HepG2 (cell line): ENCODE data around the gene LMNA. TPM values are rescaled to one million over a fixed set of nuclear protein-coding genes. Genes with fewer than 3 reads are reported as not detected.
A peak's percentile ranks its signal among the peaks of the same experiment; 100 is the strongest.

Experiments used
- ELF4 ChIP-seq: sonication (generic); formaldehyde crosslinking; IDR thresholded peaks from 2 replicates; pipeline ENCODE4 v1.5.0; 2020; ENCODE audit warnings: missing genetic modification reagents, mild to moderate bottlenecking, moderate library complexity, borderline replicate concordance
- FOXK1 ChIP-seq: sonication (generic); formaldehyde crosslinking; IDR thresholded peaks from 2 replicates; pipeline ENCODE4 v1.4.0; 2020; ENCODE audit warnings: low read depth, missing genetic modification reagents, borderline replicate concordance
- GTF3A ChIP-seq: sonication (generic); formaldehyde crosslinking; conservative IDR thresholded peaks from 2 replicates; pipeline ENCODE4 v1.4.0; 2020; ENCODE audit warnings: mild to moderate bottlenecking, missing genetic modification reagents
- HNF4G ChIP-seq, 2 experiments: sonication (generic) in 1 of 2; formaldehyde crosslinking in 1 of 2; IDR thresholded peaks; 2 replicates each; pipeline versions ENCODE4 v1.4.0 to v1.6.1; 2011 to 2020; ENCODE audit warnings: borderline replicate concordance in 2 of 2, low read depth in 2 of 2, mild to moderate bottlenecking in 2 of 2, low read length in 1 of 2, missing genetic modification reagents in 1 of 2, moderate library complexity in 1 of 2
- HOXA9 ChIP-seq: sonication (generic); formaldehyde crosslinking; IDR thresholded peaks from 2 replicates; pipeline ENCODE4 v1.8.1; 2022; ENCODE audit warnings: missing genetic modification reagents, mild to moderate bottlenecking, moderate library complexity, borderline replicate concordance
- NFYC ChIP-seq: IDR thresholded peaks from 2 replicates; pipeline ENCODE4 v1.6.1; 2016; ENCODE audit warnings: missing genetic modification reagents, missing compliant biosample characterization
- PITX1 ChIP-seq: sonication (generic); formaldehyde crosslinking; IDR thresholded peaks from 2 replicates; pipeline ENCODE4 v1.5.1; 2020; ENCODE audit warnings: mild to moderate bottlenecking, missing genetic modification reagents
- POLR2AphosphoS2 ChIP-seq: IDR thresholded peaks from 2 replicates; pipeline ENCODE4 v1.6.1; 2011; ENCODE audit warnings: low read depth, low read length, improper control_type of control experiment
- ZNF225 ChIP-seq: sonication (generic); formaldehyde crosslinking; IDR thresholded peaks from 2 replicates; pipeline ENCODE4 v1.4.0; 2020; ENCODE audit warnings: mild to moderate bottlenecking, missing genetic modification reagents
- ZNF317 ChIP-seq: sonication (generic); formaldehyde crosslinking; IDR thresholded peaks from 2 replicates; pipeline ENCODE4 v1.5.0; 2020; ENCODE audit warnings: mild to moderate bottlenecking, missing genetic modification reagents
- ZNF550 ChIP-seq: sonication (generic); formaldehyde crosslinking; IDR thresholded peaks from 2 replicates; pipeline ENCODE4 v1.4.0; 2020; ENCODE audit warnings: mild to moderate bottlenecking, missing genetic modification reagents, borderline replicate concordance
- ZNF598 ChIP-seq: sonication (generic); formaldehyde crosslinking; IDR thresholded peaks from 2 replicates; pipeline ENCODE4 v1.5.1; 2020; ENCODE audit warnings: mild to moderate bottlenecking, missing genetic modification reagents, borderline replicate concordance
- ZNF746 ChIP-seq: sonication (generic); formaldehyde crosslinking; IDR thresholded peaks from 2 replicates; pipeline ENCODE4 v1.8.0; 2022; ENCODE audit warnings: mild to moderate bottlenecking, missing genetic modification reagents
- polyA plus RNA-seq, 8 experiments: library from polyadenylated mRNA; depleted of rRNA in 3 of 8; stranded (reverse) in 7 of 8; unstranded in 1 of 8; fragments of >200 nt; fragmentation: Illumina TruSeq in 4 of 8; extraction: Trizol in 4 of 8; gene quantifications; 2 replicates each; pipeline versions ENCODE4 v1.2.1 to v1.2.3, GENCODE V29; 2011 to 2016; ENCODE audit warnings: low read depth in 4 of 8, missing spikeins in 1 of 8, mixed read lengths in 1 of 8; ENCODE audit not compliant: insufficient read depth in 1 of 8
- total RNA-seq, 5 experiments: library from RNA; depleted of rRNA; stranded (reverse); fragments of >200 nt; fragmentation: Illumina TruSeq; extraction: Trizol; gene quantifications; 2 replicates each; pipeline ENCODE4 v1.2.3, GENCODE V29; 2016; ENCODE audit warnings: low read depth in 1 of 5
- TF ChIP-seq, protein P1 (sequence below): sonication (generic); formaldehyde crosslinking; IDR thresholded peaks from 2 replicates; pipeline ENCODE4 v1.4.0; 2020; ENCODE audit warnings: missing genetic modification reagents
- TF ChIP-seq, protein P2 (sequence below): IDR thresholded peaks from 2 replicates; pipeline ENCODE4 v1.6.1; 2016; ENCODE audit warnings: missing biosample characterization, missing genetic modification reagents, low read depth
- TF ChIP-seq, protein P3 (sequence below): sonication (generic); formaldehyde crosslinking; IDR thresholded peaks from 2 replicates; pipeline ENCODE4 v1.5.1; 2020; ENCODE audit warnings: missing genetic modification reagents, mild to moderate bottlenecking, borderline replicate concordance
- TF ChIP-seq, protein P4 (sequence below): sonication (generic); formaldehyde crosslinking; IDR thresholded peaks from 2 replicates; pipeline ENCODE4 v1.5.1; 2020; ENCODE audit warnings: missing genetic modification reagents, mild to moderate bottlenecking, borderline replicate concordance
- TF ChIP-seq, protein P5 (sequence below): sonication (generic); formaldehyde crosslinking; IDR thresholded peaks from 2 replicates; pipeline ENCODE4 v1.4.0; 2020; ENCODE audit warnings: mild to moderate bottlenecking, missing genetic modification reagents
- TF ChIP-seq, protein P6 (sequence below): sonication (generic); formaldehyde crosslinking; IDR thresholded peaks from 2 replicates; pipeline ENCODE4 v1.4.0; 2020; ENCODE audit warnings: mild to moderate bottlenecking, missing genetic modification reagents
- TF ChIP-seq, protein P7 (sequence below): sonication (generic); formaldehyde crosslinking; IDR thresholded peaks from 2 replicates; pipeline ENCODE4 v1.8.1; 2023; ENCODE audit warnings: mild to moderate bottlenecking, missing genetic modification reagents, borderline replicate concordance

The LMNA gene
- total and polyA plus RNA-seq, 2 of the 13 experiments (the other 11 are each of a cell fraction or from before 2014, with no cell fraction given): 107 to 225 TPM

DNA sequence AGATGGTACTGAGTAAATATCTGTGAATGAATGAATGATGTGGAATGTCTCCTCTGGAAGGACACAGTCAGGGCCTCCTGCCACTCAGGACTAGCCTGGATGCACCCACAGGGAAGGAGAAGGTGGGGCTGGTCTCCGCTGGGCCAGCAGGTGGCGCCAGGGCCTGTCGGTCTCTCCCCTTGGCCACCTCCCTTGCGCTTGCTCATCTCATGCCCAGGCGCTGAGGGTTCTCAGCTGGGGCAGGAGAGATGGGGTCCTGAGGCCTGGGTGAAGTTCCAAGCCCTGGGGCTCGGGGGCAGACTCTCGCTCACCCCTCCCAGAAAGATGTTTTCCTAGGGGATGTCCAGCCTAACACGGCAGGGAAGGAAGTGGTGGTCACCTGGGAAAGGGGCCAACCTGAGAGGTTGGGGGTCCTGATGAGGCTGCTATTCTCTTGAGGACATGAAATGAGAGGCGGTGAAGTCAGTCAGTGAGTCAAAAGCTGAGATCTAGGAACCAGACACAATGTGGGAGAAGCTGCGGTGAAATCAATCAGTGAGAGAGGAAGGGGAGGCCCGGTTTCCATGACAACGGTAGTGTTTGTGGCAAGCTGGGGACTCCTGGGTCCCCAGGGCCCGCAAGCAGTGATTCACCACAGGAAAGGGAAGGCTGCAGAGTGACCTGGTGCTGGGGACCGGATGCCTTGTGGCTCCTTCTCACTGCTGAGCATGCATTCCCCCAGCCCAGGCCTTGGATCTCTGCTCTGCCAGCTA lies 17.7 kb upstream of the LMNA start (continued):
- TF ChIP-seq, protein P1, sequence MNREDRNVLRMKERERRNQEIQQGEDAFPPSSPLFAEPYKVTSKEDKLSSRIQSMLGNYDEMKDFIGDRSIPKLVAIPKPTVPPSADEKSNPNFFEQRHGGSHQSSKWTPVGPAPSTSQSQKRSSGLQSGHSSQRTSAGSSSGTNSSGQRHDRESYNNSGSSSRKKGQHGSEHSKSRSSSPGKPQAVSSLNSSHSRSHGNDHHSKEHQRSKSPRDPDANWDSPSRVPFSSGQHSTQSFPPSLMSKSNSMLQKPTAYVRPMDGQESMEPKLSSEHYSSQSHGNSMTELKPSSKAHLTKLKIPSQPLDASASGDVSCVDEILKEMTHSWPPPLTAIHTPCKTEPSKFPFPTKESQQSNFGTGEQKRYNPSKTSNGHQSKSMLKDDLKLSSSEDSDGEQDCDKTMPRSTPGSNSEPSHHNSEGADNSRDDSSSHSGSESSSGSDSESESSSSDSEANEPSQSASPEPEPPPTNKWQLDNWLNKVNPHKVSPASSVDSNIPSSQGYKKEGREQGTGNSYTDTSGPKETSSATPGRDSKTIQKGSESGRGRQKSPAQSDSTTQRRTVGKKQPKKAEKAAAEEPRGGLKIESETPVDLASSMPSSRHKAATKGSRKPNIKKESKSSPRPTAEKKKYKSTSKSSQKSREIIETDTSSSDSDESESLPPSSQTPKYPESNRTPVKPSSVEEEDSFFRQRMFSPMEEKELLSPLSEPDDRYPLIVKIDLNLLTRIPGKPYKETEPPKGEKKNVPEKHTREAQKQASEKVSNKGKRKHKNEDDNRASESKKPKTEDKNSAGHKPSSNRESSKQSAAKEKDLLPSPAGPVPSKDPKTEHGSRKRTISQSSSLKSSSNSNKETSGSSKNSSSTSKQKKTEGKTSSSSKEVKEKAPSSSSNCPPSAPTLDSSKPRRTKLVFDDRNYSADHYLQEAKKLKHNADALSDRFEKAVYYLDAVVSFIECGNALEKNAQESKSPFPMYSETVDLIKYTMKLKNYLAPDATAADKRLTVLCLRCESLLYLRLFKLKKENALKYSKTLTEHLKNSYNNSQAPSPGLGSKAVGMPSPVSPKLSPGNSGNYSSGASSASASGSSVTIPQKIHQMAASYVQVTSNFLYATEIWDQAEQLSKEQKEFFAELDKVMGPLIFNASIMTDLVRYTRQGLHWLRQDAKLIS: no peak
- TF ChIP-seq ZNF317 (CRISPR knock-in tag): no peak
- no peak for TF ChIP-seq GTF3A (CRISPR knock-in tag)
- TF ChIP-seq, protein P2, sequence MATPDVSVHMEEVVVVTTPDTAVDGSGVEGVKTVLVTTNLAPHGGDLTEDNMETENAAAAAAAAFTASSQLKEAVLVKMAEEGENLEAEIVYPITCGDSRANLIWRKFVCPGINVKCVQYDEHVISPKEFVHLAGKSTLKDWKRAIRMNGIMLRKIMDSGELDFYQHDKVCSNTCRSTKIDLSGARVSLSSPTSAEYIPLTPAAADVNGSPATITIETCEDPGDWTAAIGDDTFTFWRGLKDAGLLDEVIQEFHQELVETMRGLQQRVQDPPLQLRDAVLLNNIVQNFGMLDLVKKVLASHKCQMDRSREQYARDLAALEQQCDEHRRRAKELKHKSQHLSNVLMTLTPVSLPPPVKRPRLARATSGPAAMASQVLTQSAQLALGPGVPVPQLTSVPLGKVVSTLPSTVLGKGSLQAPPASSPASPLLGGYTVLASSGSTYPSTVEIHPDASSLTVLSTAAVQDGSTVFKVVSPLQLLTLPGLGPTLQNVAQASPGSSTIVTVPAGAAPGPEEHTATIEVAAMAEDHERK (CRISPR knock-in tag): no peak
- TF ChIP-seq POLR2AphosphoS2: no peak
- TF ChIP-seq ZNF598 (CRISPR knock-in tag): 0 out of 2 replicates have a peak, but pooled peaks have one; percentile 58
- TF ChIP-seq HOXA9 (CRISPR knock-in tag): no peak
- TF ChIP-seq ZNF550 (CRISPR knock-in tag): no peak
- TF ChIP-seq, protein P3, sequence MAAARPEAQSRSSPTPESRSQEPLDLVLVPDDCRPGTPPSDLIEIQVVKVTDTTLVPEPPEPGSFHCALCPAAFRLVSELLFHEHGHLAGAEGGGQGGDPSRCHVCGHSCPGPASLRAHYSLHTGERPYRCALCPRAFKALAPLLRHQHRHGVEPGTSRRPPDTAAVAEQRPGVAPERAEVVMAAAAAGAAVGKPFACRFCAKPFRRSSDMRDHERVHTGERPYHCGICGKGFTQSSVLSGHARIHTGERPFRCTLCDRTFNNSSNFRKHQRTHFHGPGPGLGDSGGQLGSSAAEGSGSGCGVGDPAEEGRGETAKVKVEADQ: no peak
- TF ChIP-seq, protein P4, sequence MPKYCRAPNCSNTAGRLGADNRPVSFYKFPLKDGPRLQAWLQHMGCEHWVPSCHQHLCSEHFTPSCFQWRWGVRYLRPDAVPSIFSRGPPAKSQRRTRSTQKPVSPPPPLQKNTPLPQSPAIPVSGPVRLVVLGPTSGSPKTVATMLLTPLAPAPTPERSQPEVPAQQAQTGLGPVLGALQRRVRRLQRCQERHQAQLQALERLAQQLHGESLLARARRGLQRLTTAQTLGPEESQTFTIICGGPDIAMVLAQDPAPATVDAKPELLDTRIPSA (CRISPR knock-in tag): no peak
- TF ChIP-seq HNF4G (IDR thresholded peaks at IDR 0.05; ENCODE audit: borderline replicate concordance, low read depth, low read length): no peak
- 0 out of 2 replicates have a peak, but pooled peaks have one; percentile 25 for TF ChIP-seq HNF4G (CRISPR knock-in tag; IDR thresholded peaks at IDR 0.05; ENCODE audit: borderline replicate concordance, low read depth)
- TF ChIP-seq PITX1: peak; percentile 68
- TF ChIP-seq ZNF746 (CRISPR knock-in tag): 0 out of 2 replicates have a peak, but pooled peaks have one; percentile 32
- no peak for TF ChIP-seq NFYC
- TF ChIP-seq, protein P5, sequence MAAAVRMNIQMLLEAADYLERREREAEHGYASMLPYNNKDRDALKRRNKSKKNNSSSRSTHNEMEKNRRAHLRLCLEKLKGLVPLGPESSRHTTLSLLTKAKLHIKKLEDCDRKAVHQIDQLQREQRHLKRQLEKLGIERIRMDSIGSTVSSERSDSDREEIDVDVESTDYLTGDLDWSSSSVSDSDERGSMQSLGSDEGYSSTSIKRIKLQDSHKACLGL (CRISPR knock-in tag): no peak
- TF ChIP-seq, protein P6, sequence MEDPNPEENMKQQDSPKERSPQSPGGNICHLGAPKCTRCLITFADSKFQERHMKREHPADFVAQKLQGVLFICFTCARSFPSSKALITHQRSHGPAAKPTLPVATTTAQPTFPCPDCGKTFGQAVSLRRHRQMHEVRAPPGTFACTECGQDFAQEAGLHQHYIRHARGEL (CRISPR knock-in tag): no peak
- TF ChIP-seq, protein P7, sequence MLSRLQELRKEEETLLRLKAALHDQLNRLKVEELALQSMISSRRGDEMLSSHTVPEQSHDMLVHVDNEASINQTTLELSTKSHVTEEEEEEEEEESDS (CRISPR knock-in tag): no peak
- TF ChIP-seq ELF4: no peak
- 0 out of 2 replicates have a peak, but pooled peaks have one; percentile 27 for TF ChIP-seq FOXK1 (CRISPR knock-in tag)
- 0 out of 2 replicates have a peak, but pooled peaks have one; percentile 41 for TF ChIP-seq ZNF225 (CRISPR knock-in tag)
